H9 (cell line): Measurements from ENCODE around the gene ZNF385D. TPM values are rescaled to one million over a fixed set of nuclear protein-coding genes. Genes with fewer than 3 reads are reported as not detected.

Experiments used
- DNase-seq: peaks from one replicate; pipeline ENCODE4 v3.0.0-alpha.2; 2017
- H2AFZ ChIP-seq: one replicate; pipeline ENCODE4 v1.6.1; 2013; ENCODE audit warnings: mild to moderate bottlenecking, low read length, control low read depth, moderate library complexity
- H2AK5ac ChIP-seq: 2 replicates; pipeline ENCODE4 v1.6.1; 2013; ENCODE audit warnings: low read length, control low read depth, mixed read lengths; ENCODE audit not compliant: insufficient read length
- H2BK120ac ChIP-seq: one replicate; pipeline ENCODE4 v1.6.1; 2013; ENCODE audit warnings: low read depth, mild to moderate bottlenecking, low read length, control low read depth, inconsistent platforms; ENCODE audit not compliant: poor library complexity, severe bottlenecking
- H2BK12ac ChIP-seq: 2 replicates; pipeline ENCODE4 v1.6.1; 2013; ENCODE audit warnings: low read length, control low read depth, mixed read lengths, low read depth; ENCODE audit not compliant: insufficient read length
- H2BK15ac ChIP-seq: 2 replicates; pipeline ENCODE4 v1.6.1; 2013; ENCODE audit warnings: low read depth, low read length, control low read depth
- H2BK20ac ChIP-seq: one replicate; pipeline ENCODE4 v1.6.1; 2013; ENCODE audit warnings: low read depth, mild to moderate bottlenecking, low read length, control low read depth, inconsistent platforms; ENCODE audit not compliant: poor library complexity, severe bottlenecking
- H2BK5ac ChIP-seq: 2 replicates; pipeline ENCODE4 v1.6.1; 2013; ENCODE audit warnings: low read length, control low read depth, mixed read lengths; ENCODE audit not compliant: insufficient read length
- H3K14ac ChIP-seq: 2 replicates; pipeline ENCODE4 v1.6.1; 2013; ENCODE audit warnings: low read length, control low read depth; ENCODE audit not compliant: insufficient read depth
- H3K18ac ChIP-seq: 2 replicates; pipeline ENCODE4 v1.6.1; 2013; ENCODE audit warnings: low read depth, mild to moderate bottlenecking, mixed read lengths, low read length, control low read depth; ENCODE audit not compliant: insufficient read length
- H3K23ac ChIP-seq: 2 replicates; pipeline ENCODE4 v1.6.1; 2013; ENCODE audit warnings: low read length, control low read depth, mixed read lengths, low read depth; ENCODE audit not compliant: insufficient read length
- H3K23me2 ChIP-seq: 2 replicates; pipeline ENCODE4 v1.6.1; 2013; ENCODE audit warnings: low read depth, mild to moderate bottlenecking, mixed read lengths, low read length, control low read depth; ENCODE audit not compliant: insufficient read length, poor library complexity, severe bottlenecking
- H3K27ac ChIP-seq: 2 replicates; pipeline ENCODE4 v1.5.1; 2013; ENCODE audit warnings: low read length, control low read depth, mixed read lengths, low read depth; ENCODE audit not compliant: insufficient read length
- H3K27me3 ChIP-seq: 2 replicates; pipeline ENCODE4 v1.6.1; 2013; ENCODE audit warnings: low read length, control low read depth, inconsistent platforms; ENCODE audit not compliant: insufficient read depth
- H3K4ac ChIP-seq: 2 replicates; pipeline ENCODE4 v1.6.1; 2013; ENCODE audit warnings: low read depth, mild to moderate bottlenecking, control low read depth, inconsistent platforms, low read length, moderate library complexity
- H3K4me1 ChIP-seq: 2 replicates; pipeline ENCODE4 v1.6.1; 2013; ENCODE audit warnings: low read length, control low read depth, inconsistent platforms; ENCODE audit not compliant: insufficient read depth
- H3K4me2 ChIP-seq: 2 replicates; pipeline ENCODE4 v1.6.1; 2013; ENCODE audit warnings: low read length, control low read depth, mixed read lengths; ENCODE audit not compliant: insufficient read length, insufficient read depth
- H3K56ac ChIP-seq: 2 replicates; pipeline ENCODE4 v1.6.1; 2013; ENCODE audit warnings: low read depth, mild to moderate bottlenecking, mixed read lengths, low read length, control low read depth; ENCODE audit not compliant: insufficient read length
- H3K79me1 ChIP-seq: 2 replicates; pipeline ENCODE4 v1.6.1; 2013; ENCODE audit warnings: low read depth, mild to moderate bottlenecking, moderate library complexity, low read length, control low read depth, inconsistent platforms; ENCODE audit not compliant: insufficient read depth, poor library complexity, severe bottlenecking
- H3K79me2 ChIP-seq: 2 replicates; pipeline ENCODE4 v1.6.1; 2013; ENCODE audit warnings: low read length, control low read depth, inconsistent platforms; ENCODE audit not compliant: insufficient read depth
- H3K9ac ChIP-seq: 2 replicates; pipeline ENCODE4 v1.6.1; 2013; ENCODE audit warnings: low read length, control low read depth, mixed read lengths; ENCODE audit not compliant: insufficient read length; ENCODE audit errors: extremely low read depth
- H3K9me3 ChIP-seq: one replicate; pipeline ENCODE4 v1.6.1; 2013; ENCODE audit warnings: low read depth, low read length, inconsistent platforms; ENCODE audit not compliant: control insufficient read depth
- H3T11ph ChIP-seq: one replicate; pipeline ENCODE4 v1.6.1; 2013; ENCODE audit warnings: mild to moderate bottlenecking, low read length, control low read depth, inconsistent platforms
- H4K20me1 ChIP-seq: one replicate; pipeline ENCODE4 v1.6.1; 2013; ENCODE audit not compliant: control insufficient read depth, insufficient read length, insufficient read depth
- H4K5ac ChIP-seq: 2 replicates; pipeline ENCODE4 v1.6.1; 2013; ENCODE audit warnings: low read depth, mild to moderate bottlenecking, mixed read lengths, low read length, control low read depth; ENCODE audit not compliant: insufficient read length
- H4K8ac ChIP-seq: replicated peaks from 2 replicates; pipeline ENCODE4 v1.6.1; 2013; ENCODE audit warnings: low read length, control low read depth, mixed read lengths, low read depth; ENCODE audit not compliant: insufficient read length
- H4K91ac ChIP-seq: 2 replicates; pipeline ENCODE4 v1.6.1; 2013; ENCODE audit warnings: low read depth, mild to moderate bottlenecking, moderate library complexity, mixed read lengths, low read length, control low read depth; ENCODE audit not compliant: insufficient read length
- H3K27ac Mint-ChIP-seq, 3 experiments: 2 replicates in 2 of 3; 3 replicates in 1 of 3; pipeline ENCODE4 v1.8.0; 2020 to 2021; ENCODE audit warnings: mixed read lengths in 3 of 3, mild to moderate bottlenecking in 1 of 3, moderate library complexity in 1 of 3
- H3K27me3 Mint-ChIP-seq: 2 replicates; pipeline ENCODE4 v1.8.0; 2021; ENCODE audit warnings: low read depth, mild to moderate bottlenecking, moderate library complexity, mixed read lengths
- H3K36me3 Mint-ChIP-seq, 3 experiments: 2 replicates in 2 of 3; 3 replicates in 1 of 3; pipeline ENCODE4 v1.8.0; 2020 to 2021; ENCODE audit warnings: low read depth in 3 of 3, mixed read lengths in 3 of 3; ENCODE audit not compliant: insufficient read depth in 1 of 3
- H3K4me1 Mint-ChIP-seq, 2 experiments: 2 replicates each; pipeline ENCODE4 v1.8.0; 2020; ENCODE audit warnings: mixed read lengths in 2 of 2
- H3K4me3 Mint-ChIP-seq, 2 experiments: 2 replicates in 1 of 2; 3 replicates in 1 of 2; pipeline ENCODE4 v1.8.0; 2020 to 2021; ENCODE audit warnings: mild to moderate bottlenecking in 2 of 2, mixed read lengths in 2 of 2, moderate library complexity in 1 of 2
- H3K9me3 Mint-ChIP-seq, 2 experiments: 2 replicates in 1 of 2; 3 replicates in 1 of 2; pipeline ENCODE4 v1.8.0; 2020; ENCODE audit warnings: mild to moderate bottlenecking in 2 of 2, mixed read lengths in 2 of 2, moderate library complexity in 1 of 2
- CTCF ChIP-seq: fragments of 200-600 bp; sonication (generic); conservative IDR thresholded peaks from 3 replicates; pipeline ENCODE4 v1.8.0; 2021; ENCODE audit warnings: antibody characterized with exemption, mild to moderate bottlenecking
- WGBS: extraction: QIAGEN DNeasy Blood & Tissue Kit; methylation state at CpG from one replicate; pipeline ENCODE4 v1.1.7; 2013; ENCODE audit warnings: missing lambda C conversion rate, low lambda C conversion rate, mixed read lengths; ENCODE audit not compliant: insufficient read length; ENCODE audit errors: extremely low coverage; 5-methylcytosine and 5-hydroxymethylcytosine counted together
- total RNA-seq: library from RNA; stranded (reverse); gene quantifications from 2 replicates; pipeline ENCODE4 v1.2.1, GENCODE V29; 2021

Gene ZNF385D
- total RNA-seq, 1 experiment from 2014 or later, result 1.5 TPM

DNA sequence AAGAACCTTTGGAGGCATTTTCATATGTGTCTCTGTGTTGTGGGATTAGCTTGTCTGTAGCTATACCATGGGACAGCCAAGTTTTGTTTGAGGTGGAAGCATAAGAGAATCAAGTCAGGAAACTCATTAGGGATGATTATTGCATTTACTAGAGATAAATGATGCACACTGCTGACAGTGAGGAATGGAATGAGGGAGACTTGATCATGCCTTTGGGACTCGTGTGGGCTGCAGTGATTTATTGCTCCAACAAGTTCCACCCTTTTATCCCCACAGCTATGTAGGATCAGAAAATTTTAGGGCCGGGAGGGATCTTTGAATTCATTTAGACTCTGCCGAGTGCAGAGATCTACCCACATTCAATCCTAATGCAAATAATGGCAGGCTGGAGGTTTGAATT is 16.3 kb downstream of the ZNF385D start:
- no peak overlapping the region for H3K18ac ChIP-seq

More for the DNA sequence above, 16.3 kb downstream of the ZNF385D start:
- H3K4me3 Mint-ChIP-seq, result no peak overlapping the region
- H3K9me3 Mint-ChIP-seq, result no peaks in the 10 kb centered on the region
- H3K36me3 Mint-ChIP-seq, result peaks cover 0 to 9% (median 0%) of the 10 kb centered on the region in 3 experiments; a peak in 2 of 7 replicates
- Histone ChIP-seq H3K56ac (no peak overlapping the region), H2AFZ (no peak overlapping the region), H3K4me1 (no peaks in the 10 kb centered on the region; the same call in 1 of the 2 replicates), H2BK120ac (no peak overlapping the region), H3K9me3 (no peaks in the 10 kb centered on the region), H3K23me2 (no peaks in the 10 kb centered on the region), H4K5ac (no peak overlapping the region), H4K91ac (no peak overlapping the region), H2BK5ac (no peak overlapping the region), H2AK5ac (no peak overlapping the region), H2BK20ac (no peak overlapping the region), H3K27ac (no peak overlapping the region), H3K23ac (no peak overlapping the region), H3K27me3 (no peaks in the 10 kb centered on the region), H2BK12ac (no peak overlapping the region), H3K79me2 (no peaks in the 10 kb centered on the region), H4K8ac (no peak overlapping the region), H3K14ac (no peak overlapping the region), H3K79me1 (no peaks in the 10 kb centered on the region), H4K20me1 (no peaks in the 10 kb centered on the region), H3T11ph (no peak overlapping the region), H3K9ac (no peak overlapping the region), H3K4ac (no peak overlapping the region), H2BK15ac (no peak overlapping the region), H3K4me2 (no peak overlapping the region)
- no peak for TF ChIP-seq CTCF
- H3K27ac Mint-ChIP-seq, result no peak overlapping the region
- WGBS, result no CpG with 5 or more reads among the region's 3 CpGs
- no peak for DNase-seq
- H3K27me3 Mint-ChIP-seq, result no peaks in the 10 kb centered on the region
- peaks cover 0 to 4% of the 10 kb centered on the region in 2 experiments; a peak in 2 of 4 replicates for H3K4me1 Mint-ChIP-seq
